ENCODE measurements around the gene IL10. TPM values are rescaled to one million over a fixed set of nuclear protein-coding genes. Genes with fewer than 3 reads are reported as not detected.

Gene IL10
- total and polyA plus RNA-seq, 5 donors from 2014 or later = 0.60 to 7.0 (median 3.2) TPM

DNA sequence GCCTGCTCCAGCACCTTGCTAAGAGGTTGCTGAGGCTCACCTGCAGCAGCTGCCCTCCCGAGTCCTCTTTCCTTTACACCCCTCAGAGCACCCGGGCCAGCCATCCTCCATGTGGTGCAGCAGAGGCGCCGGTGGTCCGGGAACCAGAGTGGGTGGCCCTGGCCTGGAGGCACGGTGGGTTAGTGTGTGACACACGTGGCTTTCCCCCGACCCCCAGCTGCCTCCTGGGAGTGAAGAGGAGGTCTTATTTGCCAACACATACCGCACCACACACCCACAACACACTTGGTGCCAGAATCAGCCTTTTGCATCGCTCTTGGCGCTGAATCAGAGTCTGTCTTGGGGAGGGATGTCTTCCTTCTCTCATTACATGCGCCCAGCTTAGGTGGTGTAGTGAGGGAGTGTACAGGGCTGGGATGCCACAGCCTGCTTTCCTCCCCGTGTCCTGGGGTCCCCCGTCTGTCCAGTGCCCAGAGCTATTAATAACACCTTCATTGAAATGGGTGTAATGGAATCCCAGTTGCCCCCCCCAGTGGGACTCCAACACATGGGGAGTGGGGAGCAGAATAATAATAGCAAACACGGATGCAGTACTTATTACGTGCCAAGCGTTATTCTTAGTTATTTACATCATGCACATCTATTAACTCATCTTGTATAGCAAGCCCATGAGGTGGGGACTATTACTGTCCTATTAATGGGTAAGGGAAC is 49.4 kb downstream of the IL10 start:
- H3K27ac Mint-ChIP-seq = no peak overlapping the region
- no peaks in the 10 kb centered on the region for H3K27me3 ChIP-seq (ENCODE audit: control insufficient read depth, insufficient read depth, low read length)
- H3K4me3 ChIP-seq (ENCODE audit: low read depth, low read length) = no peak overlapping the region
- DNase-seq (no peak), ATAC-seq (ENCODE audit: low read depth in 2 of 2) (no peak)
- no peaks in the 10 kb centered on the region for H3K36me3 Mint-ChIP-seq
- H3K27me3 Mint-ChIP-seq = no peaks in the 10 kb centered on the region
- peaks cover 31% of the 10 kb centered on the region for H3K4me1 ChIP-seq (ENCODE audit: control insufficient read depth, insufficient read depth, low read length, poor library complexity, severe bottlenecking)
- no peak overlapping the region for H3K27ac ChIP-seq (ENCODE audit: insufficient read depth, low read length, poor library complexity, severe bottlenecking)
- H3K9me3 ChIP-seq (ENCODE audit: control insufficient read depth in 2 of 2, low read length in 2 of 2) = no peaks in the 10 kb centered on the region
- H3K36me3 ChIP-seq (ENCODE audit: control insufficient read depth, insufficient read depth, low read length) = no peaks in the 10 kb centered on the region
- H3K9me3 Mint-ChIP-seq = no peaks in the 10 kb centered on the region
- peaks cover 15 to 73% (median 53%) of the 10 kb centered on the region in 4 donors for H3K4me1 Mint-ChIP-seq
- H3K4me3 Mint-ChIP-seq = no peak overlapping the region

DNA sequence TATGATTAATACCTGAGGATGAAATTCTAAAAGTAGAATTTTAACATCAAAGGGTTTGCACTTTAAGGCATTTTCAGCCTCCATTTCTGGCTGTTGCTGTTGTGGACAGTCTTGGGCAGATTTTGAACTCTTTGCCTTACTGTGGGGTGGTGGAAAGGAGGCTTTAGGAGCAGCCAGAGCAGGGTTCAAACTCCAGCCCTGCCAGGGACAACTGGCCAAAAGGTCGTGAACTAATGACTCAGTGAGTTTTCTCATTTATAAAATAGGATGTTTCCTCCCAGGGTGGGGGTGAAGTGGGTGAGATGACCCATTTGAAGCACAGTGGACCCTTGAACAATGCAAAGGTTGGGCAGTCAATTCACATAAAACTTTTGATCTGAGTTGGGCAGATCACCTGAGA is 50.8 kb downstream of the IL10 start:
- Mint-ChIP-seq H3K27me3 (no peaks in the 10 kb centered on the region), H3K9me3 (no peaks in the 10 kb centered on the region), H3K36me3 (no peaks in the 10 kb centered on the region), H3K4me1 (peaks cover 9 to 75% (median 59%) of the 10 kb centered on the region in 4 donors), H3K4me3 (peak overlapping the region in 1 of 4 donors; percentile 10), H3K27ac (peak overlapping the region in 1 of 3 donors; percentile 86)
- H3K9me3 ChIP-seq (ENCODE audit: control insufficient read depth in 2 of 2, low read length in 2 of 2) = no peaks in the 10 kb centered on the region
- no peaks in the 10 kb centered on the region for H3K36me3 ChIP-seq (ENCODE audit: control insufficient read depth, insufficient read depth, low read length)
- H3K27ac ChIP-seq (ENCODE audit: insufficient read depth, low read length, poor library complexity, severe bottlenecking) = no peak overlapping the region
- no peaks in the 10 kb centered on the region for H3K27me3 ChIP-seq (ENCODE audit: control insufficient read depth, insufficient read depth, low read length)
- peaks cover 39% of the 10 kb centered on the region for H3K4me1 ChIP-seq (ENCODE audit: control insufficient read depth, insufficient read depth, low read length, poor library complexity, severe bottlenecking)
- ATAC-seq (ENCODE audit: low read depth in 2 of 2) = no peak
- no peak overlapping the region for H3K4me3 ChIP-seq (ENCODE audit: low read depth, low read length)
- DNase-seq = no peak

DNA sequence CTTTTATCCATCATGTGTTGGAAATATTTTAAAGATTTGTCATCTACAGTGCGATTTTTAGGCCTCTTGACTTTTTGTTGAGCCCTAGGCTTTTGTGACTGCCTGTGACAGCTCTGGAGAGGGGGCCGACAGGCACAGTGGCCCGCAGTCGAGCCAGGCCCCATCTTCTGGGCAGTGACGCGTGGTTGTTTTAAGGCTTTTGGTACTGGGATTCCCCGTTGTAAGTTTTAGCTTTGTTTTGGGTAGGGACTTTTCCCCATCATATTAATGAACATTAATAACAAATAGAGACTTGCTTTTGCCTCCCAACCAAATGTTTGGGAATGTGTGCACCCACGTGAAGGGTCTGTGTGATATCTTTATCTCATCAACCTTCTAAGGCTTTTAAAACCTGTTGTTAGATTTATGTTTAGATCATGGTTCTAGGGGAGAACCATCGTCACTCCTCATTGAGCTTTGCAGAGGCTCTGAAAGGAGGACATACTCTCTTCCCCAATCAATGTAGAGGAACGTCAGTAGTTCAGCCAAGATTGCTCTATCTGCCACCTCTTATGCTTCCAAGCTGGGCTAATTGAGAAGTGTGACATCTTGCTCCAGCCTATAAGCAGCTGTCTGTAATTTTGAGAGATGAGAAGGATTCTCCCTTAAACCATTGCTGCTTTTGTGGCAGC is 53.0 kb downstream of the IL10 start:
- Histone ChIP-seq H3K27me3 (ENCODE audit: control insufficient read depth, insufficient read depth, low read length) (no peaks in the 10 kb centered on the region), H3K4me3 (ENCODE audit: low read depth, low read length) (no peak overlapping the region), H3K4me1 (ENCODE audit: control insufficient read depth, insufficient read depth, low read length, poor library complexity, severe bottlenecking) (peaks cover 46% of the 10 kb centered on the region), H3K9me3 (ENCODE audit: control insufficient read depth in 2 of 2, low read length in 2 of 2) (no peaks in the 10 kb centered on the region), H3K36me3 (ENCODE audit: control insufficient read depth, insufficient read depth, low read length) (no peaks in the 10 kb centered on the region), H3K27ac (ENCODE audit: insufficient read depth, low read length, poor library complexity, severe bottlenecking) (no peak overlapping the region)
- Mint-ChIP-seq H3K27ac (peak overlapping the region; percentile 38 to 83 (median 51)), H3K27me3 (no peaks in the 10 kb centered on the region), H3K4me1 (peaks cover 20 to 82% (median 62%) of the 10 kb centered on the region in 4 donors), H3K9me3 (no peaks in the 10 kb centered on the region), H3K36me3 (no peaks in the 10 kb centered on the region), H3K4me3 (peak overlapping the region in 2 of 4 donors; percentile 13 to 62)
- no peak for ATAC-seq (ENCODE audit: low read depth in 2 of 2)
- no peak for DNase-seq

DNA sequence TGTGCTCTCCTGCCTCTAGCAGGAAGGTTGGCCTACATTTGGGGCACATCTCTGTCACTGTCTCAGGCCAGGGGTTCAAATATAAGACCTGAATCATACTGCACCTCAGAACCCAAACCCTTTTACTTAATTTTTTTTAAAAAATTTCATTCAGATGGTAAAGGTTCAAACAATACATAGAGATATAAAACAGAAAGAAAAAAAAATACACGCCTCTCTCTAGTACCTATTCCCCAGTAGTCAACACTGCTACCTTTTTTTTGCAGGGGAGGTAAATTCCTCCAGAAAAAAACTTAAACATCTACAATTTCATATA is 54.7 kb downstream of the IL10 start:
- H3K4me3 Mint-ChIP-seq = peak overlapping the region; percentile 44 to 73 (median 62)
- DNase-seq (no peak), ATAC-seq (ENCODE audit: low read depth in 2 of 2) (no peak)

More for the DNA sequence above, 54.7 kb downstream of the IL10 start:
- Mint-ChIP-seq H3K9me3 (no peaks in the 10 kb centered on the region), H3K4me1 (peaks cover 20 to 85% (median 67%) of the 10 kb centered on the region in 4 donors), H3K27me3 (no peaks in the 10 kb centered on the region), H3K36me3 (peaks cover 4% of the 10 kb centered on the region), H3K27ac (peak overlapping the region; percentile 84 to 94 (median 87))
- Histone ChIP-seq H3K4me3 (ENCODE audit: low read depth, low read length) (peak overlapping the region; percentile 10), H3K27ac (ENCODE audit: insufficient read depth, low read length, poor library complexity, severe bottlenecking) (peak overlapping the region; percentile 76), H3K36me3 (ENCODE audit: control insufficient read depth, insufficient read depth, low read length) (no peaks in the 10 kb centered on the region), H3K9me3 (ENCODE audit: control insufficient read depth in 2 of 2, low read length in 2 of 2) (no peaks in the 10 kb centered on the region), H3K27me3 (ENCODE audit: control insufficient read depth, insufficient read depth, low read length) (no peaks in the 10 kb centered on the region), H3K4me1 (ENCODE audit: control insufficient read depth, insufficient read depth, low read length, poor library complexity, severe bottlenecking) (peaks cover 59% of the 10 kb centered on the region)

Other genes with a start within 250 kb of the IL10 start
- gene EIF2D, start 160.0 kb downstream of the IL10 start, total RNA-seq = 35.7 TPM
- 10 to 100 TPM; 21.3 to 32.6 (median 26.7) TPM for gene EIF2D, start 160.0 kb downstream of the IL10 start, polyA plus RNA-seq
- gene DYRK3, start 137.0 kb downstream of the IL10 start, total RNA-seq = 0.67 TPM
- gene DYRK3, start 137.0 kb downstream of the IL10 start, polyA plus RNA-seq = under 1 TPM in 1 of 4 donors, not detected in 3; 0.32 TPM
- gene MAPKAPK2, start 87.6 kb downstream of the IL10 start, total RNA-seq = 167 TPM
- gene MAPKAPK2, start 87.6 kb downstream of the IL10 start, polyA plus RNA-seq = 1 to 10 TPM; 2.4 to 3.8 (median 2.9) TPM
- gene IL19, start 1.7 kb downstream of the IL10 start, total RNA-seq = not detected
- not detected for gene IL19, start 1.7 kb downstream of the IL10 start, polyA plus RNA-seq
- gene IL20, start 93.1 kb upstream of the IL10 start, total RNA-seq = not detected
- gene IL20, start 93.1 kb upstream of the IL10 start, polyA plus RNA-seq = not detected
- gene IL24, start 124.9 kb upstream of the IL10 start, total RNA-seq = not detected
- gene IL24, start 124.9 kb upstream of the IL10 start, polyA plus RNA-seq = 10 to 100 TPM; 25.0 to 36.3 (median 29.6) TPM
- 393 TPM for gene FCMR, start 149.4 kb upstream of the IL10 start, total RNA-seq
- gene FCMR, start 149.4 kb upstream of the IL10 start, polyA plus RNA-seq = 100 to 1,000 TPM; 888 to 986 (median 949) TPM
- gene PIGR, start 174.0 kb upstream of the IL10 start, total RNA-seq = not detected
- not detected for gene PIGR, start 174.0 kb upstream of the IL10 start, polyA plus RNA-seq
- gene FCAMR, start 198.0 kb upstream of the IL10 start, total RNA-seq = not detected
- not detected for gene FCAMR, start 198.0 kb upstream of the IL10 start, polyA plus RNA-seq

All from CD4-positive, CD25-positive, alpha-beta regulatory T cell (primary cell).